NCI-H446 treated with DMSO at 0.1 percent for 48 hours (cell line): ENCODE data around the gene PITPNM1.
"Not testable (repeated sequence)": the region's sequence is repeated elsewhere in the genome, so short reads cannot be mapped to it uniquely, and the experiment has no call there.

ENCODE experiments used
- DNase-seq: peaks from one replicate; lab custom pipeline; 2025; lab: John Stamatoyannopoulos, UW

The PITPNM1 gene

DNA sequence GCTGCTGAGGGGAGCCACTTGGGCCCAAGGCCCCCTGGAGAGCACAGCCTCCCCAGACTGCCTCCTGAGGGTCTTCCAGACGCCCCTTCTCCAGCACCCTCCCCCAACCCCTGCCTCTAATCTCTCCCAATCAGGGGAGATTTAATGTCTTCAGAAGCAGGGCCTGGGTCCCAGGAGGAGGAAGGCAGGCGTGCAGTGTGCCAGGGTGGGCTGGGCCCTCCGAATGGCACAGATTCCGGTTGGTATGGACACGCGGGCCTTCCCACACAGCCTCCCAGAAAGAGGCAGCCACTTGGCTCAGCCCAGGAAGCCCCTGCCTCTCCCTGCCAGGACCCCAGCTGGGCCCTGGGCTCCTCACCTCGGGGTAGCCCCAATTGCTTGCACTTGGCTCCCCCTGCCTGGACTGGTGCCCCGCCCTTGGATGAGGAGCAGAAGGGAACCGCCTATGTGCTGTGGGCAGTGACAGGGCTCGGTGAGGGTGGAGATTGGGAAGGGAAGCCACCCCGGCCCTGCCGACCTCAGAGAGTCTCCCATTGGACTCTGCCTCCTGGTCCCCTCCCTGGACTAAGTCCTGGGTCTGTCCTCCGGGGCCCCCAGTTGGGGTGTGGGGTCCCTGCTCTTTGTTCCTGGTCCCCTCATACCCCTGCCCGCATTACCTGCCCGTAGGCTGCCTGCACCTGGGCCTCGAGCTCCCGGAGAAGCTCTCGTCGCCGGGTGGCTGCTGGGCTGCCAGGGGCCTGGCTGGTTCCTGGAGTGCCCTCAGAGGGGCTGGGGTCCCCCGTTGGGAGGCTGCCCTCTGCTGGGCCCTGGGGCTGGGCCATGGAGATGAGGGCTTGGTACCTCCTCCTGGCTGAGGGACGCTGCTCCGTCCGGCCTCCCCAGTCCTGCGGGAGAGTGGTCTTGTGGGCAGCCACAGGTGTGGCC, 18.7 kb upstream of the PITPNM1 start:
- DNase-seq: no peak

DNA sequence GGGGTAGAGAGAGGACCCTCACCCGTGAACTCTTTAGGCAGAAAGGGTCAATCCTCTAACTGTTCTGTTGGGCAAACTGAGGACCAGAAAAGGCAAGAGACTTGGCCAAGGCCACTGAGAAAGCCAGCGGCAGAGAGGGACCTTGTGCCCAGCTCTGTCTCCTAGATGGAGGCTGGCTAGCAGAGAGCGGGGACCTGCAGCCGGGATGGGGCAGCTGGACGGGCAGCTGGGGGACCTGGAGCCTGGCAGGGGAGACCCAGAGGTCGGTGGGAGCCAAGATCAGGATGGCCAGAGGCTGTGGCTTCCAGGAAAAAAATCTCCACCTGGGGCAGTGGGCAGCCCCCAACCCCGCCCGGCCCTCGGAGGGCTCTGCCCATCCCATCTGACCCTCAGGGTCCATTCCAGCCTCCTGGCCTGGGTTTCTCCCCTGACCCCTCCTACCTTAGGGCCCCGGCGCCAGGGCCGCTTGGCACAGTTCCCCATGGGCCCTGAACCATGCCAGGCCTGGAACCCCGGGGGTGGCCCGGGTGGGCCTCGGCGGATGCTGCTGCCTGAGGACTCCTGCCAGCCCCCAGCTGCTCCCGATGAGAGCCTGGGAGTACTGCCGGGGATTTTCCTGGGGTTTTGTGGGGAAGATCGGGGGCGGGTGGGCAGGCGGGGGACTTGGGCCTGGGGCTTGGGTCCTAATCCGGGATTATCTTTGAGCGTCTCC, 17.8 kb upstream of the PITPNM1 start, which contains the start of gene CABP2:
Gene CABP2, minus strand, starts transcription at position 603 of the 712 bp plus-strand sequence. Its CDS starts 120 bp downstream, at position 483.
- DNase-seq: no peak

DNA sequence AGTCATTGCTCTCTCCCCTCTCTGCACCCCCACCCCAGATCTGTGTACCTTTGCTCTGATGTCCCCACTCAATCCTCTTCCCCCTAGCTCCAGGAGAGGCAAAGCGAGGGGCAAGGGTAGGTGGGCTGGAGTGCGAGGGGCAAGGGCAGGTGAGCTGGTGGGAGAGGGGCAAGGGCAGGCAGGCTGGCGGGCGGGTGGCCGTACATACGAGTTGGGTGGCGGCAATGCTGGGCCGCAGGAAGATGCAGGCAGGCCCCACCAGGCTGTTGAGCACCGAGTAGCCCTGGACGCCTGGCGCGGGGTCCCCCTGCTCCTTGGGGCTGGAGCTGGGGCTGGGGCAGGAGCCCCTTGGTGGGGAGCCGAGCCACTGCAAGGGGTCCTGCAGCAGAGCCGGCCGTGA, 17.2 kb upstream of the PITPNM1 start:
- DNase-seq: no peak

DNA sequence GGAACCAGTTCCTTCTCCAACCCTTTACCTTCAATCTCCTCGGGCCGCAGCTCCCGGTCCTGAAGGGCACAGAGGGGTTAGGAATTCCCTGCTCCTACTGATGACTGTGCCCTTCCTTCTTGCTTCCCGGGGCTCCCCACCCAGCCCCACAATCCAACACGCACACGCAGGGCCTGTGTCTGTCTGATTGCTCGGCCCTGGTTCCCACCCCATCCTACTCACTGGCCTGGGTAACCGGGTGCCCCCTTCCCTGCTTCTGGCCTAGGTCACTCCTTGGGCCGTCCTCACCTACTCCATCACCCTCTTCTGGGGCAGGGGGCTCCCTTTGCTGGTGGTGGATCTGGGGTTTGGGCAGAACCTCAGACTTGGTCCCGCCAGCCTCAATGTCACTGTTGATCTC, 16.8 kb upstream of the PITPNM1 start:
- no peak for DNase-seq

DNA sequence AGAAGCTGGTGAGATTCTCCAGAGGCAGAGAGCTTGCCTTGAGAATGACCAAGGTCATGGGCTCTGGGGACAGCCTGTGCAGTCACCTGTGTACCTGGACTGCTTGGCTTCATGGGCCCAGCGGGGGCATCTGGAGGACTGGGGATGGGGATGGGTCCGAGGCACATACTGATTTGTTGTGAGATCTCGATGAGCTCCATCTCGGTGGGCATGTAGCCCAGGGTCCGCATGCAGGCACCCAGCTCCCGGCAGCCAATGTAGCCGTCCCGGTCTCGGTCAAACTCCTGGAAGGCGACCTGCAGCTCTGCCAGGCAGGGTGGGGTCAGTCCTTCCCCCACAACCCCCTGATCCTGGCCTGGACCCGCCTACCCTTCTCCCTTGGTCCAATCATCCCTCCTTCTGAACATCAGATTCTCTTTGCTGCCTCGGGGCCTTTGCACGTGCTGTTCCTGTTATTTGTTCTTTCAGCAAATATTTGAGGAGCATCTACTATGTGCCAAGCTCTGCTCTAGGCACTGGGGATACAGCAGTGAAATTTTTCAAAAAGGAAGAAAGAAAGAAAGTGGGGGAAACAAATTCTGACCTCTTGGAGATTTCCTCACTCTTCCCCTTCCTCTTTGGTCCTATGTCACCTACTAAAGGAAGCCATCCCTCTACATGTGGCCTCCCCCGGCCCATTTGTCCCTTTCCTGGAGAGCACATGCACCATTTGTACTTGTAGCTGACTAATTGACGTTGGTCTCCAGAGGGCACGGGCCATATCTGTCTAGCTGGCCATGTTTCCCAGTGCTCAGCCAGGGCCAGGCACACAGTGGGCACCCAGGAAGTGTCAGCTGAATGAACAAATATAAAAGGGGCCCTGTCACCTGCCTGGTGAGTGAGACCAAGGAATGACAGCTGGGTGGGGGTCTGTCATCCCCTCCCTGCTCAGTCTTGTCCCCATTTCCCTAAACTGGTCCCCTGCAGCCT, 16.0 kb upstream of the PITPNM1 start:
- no peak for DNase-seq

DNA sequence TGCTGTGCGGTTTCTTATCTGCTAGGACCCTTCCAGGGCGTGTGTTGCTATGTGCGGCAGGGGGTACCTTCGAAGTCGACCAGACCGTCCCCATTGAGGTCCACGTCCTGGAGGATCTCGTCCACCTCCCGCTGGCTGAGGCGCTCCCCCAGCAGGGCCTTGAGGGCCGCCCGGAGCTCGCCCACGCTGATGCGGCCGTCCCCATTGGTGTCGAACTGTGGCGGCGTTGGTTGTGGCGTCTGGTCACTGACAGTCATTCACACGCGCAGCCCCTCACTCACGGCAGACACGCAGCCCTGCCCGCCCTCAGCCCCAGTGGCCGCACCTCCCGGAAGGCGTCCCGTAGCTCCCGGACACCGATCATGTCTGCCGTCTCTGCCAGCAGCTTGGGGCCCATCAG, 14.6 kb upstream of the PITPNM1 start:
- no peak for DNase-seq

DNA sequence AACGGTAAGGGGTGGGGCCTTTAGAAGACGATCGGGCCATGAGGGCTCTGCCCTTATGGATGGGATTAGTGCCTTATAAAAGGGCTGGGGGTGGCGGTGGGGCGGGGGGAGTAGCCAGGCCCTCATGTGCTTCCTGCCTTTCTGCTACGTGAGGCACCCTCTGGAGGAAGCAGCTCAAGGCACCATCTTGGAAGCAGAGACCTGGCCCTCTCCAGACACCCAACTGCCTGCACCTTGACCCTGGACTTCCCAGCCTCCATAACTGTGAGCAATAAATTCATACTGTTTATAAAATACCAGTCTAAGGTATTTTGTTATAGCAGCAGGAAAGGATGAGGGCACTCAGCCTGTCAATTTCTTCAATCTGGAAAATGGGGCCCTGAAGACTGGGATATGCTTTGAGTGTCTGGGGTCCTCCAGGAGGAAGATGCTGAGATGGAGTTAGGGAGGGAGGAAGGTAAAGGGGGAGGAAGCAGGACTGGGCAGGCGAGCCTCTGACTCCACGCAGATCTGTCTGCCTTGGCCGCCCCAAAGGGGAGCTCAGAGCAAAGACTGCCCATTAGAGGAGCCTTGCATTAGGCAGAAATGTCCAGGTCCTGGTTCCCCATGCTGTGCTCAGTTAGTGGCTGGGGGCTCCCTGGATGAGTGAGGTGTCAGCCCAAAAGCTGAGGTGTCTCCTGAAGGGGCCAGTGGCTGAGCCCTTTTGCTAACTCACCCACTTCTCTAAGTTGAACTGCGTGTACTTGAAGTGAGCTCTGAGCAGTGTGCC, 12.8 kb upstream of the PITPNM1 start:
- no peak for DNase-seq

DNA sequence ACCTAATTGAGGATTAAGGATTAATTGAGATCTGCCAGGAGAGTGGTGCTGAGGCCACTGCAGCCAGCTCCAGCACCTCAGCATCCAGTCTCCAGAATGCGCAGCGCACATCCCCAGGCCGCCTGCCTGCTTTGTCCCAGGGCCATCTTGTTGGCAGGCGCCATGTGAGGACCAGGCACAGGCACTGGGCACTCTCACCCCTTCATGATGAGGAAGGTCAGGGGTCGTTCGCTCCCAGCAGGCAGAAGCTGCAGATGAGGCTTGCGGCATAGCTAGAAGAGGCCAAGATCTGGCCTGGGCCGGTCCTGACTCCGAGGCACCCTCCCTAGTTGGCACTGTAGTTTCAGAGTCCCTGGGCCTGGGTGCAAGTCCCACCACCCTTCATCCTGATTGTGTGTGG, 11.6 kb upstream of the PITPNM1 start:
- no peak for DNase-seq

DNA sequence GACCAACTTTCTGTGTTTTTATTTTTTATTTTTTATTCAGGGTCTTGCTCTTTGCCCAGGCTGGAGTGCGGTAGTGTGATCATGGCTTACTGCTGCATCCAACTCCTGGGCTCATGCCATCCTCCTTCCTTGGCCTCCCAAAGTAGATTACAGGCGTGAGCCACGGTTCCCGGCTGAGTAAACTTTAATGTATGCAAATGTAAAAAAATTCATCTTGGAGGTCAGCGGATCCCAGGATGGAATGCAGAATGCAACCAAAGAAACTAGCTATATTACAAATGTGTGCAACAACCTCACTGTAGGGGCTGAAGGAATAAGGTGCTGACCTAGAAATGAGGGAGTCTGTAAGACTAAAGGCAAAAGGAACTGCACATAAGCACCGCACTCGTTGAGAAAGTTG, 9.0 kb upstream of the PITPNM1 start:
- DNase-seq: no peak

DNA sequence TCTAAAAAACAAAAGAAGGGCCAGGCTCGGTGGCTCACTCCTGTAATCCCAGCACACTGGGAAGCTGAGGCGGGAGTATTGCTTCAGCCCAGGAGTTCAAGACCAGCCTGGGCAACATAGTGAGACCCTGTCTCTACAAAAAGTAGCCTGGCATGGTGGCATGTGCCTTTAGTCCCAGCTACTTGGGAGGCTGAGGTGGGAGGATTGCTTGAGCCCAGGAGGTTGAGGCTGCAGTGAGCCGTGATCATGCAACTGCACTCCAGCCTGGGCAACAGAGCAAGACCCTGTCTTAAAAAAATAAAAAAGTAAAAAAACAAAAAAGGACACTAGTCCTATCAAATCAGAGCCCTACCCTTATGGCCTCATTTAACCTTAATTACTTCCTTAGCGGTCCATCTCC, 6.4 kb upstream of the PITPNM1 start:
- DNase-seq: not testable (repeated sequence)

DNA sequence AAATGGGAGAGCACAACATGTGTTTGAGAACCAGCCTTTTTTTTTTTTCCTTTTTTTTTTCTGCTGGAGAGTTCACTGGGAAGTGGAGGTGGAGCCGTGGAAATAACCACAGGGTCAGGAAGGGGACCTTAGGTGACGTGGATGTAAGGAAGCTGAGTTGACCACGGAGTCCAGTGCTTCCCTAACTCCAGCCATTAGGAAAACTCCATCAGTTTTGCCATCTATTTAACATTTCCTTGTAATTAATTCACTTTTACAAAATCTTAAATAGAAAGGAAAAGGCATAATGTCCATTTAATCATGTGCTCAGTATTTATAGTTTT, 4.8 kb upstream of the PITPNM1 start:
- DNase-seq: no peak

DNA sequence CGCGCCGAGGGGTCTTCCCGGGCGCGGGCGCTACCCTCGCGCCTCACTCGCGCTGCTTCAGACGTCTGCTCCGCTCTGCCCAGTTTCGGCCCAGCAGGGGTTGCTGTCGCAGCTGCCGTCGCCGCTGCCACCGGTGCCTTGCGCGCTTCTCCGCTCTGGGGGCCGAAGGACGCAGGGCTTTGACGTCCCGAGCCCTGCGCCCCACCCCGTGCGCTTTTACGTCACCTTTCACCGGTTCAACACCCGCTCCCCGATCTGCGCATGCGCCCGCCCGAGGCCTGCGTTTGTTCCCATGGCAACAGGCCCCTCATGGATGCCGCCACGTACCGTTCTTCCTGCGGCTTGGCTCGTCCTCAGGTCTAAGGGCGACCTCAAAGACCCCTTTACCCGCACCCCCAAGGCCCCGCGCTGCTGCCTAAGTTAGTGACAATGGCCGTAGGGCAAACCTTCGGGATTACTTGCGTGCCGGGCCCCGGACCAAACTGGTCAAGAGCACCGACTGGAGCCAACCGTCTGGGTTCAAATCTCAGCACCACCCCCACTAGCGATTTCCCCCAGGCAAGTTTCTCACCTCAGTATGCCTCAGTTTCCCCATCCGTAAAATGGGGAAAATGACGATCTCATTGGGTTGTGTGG, 3.4 kb upstream of the PITPNM1 start:
- DNase-seq: peak; percentile 90

DNA sequence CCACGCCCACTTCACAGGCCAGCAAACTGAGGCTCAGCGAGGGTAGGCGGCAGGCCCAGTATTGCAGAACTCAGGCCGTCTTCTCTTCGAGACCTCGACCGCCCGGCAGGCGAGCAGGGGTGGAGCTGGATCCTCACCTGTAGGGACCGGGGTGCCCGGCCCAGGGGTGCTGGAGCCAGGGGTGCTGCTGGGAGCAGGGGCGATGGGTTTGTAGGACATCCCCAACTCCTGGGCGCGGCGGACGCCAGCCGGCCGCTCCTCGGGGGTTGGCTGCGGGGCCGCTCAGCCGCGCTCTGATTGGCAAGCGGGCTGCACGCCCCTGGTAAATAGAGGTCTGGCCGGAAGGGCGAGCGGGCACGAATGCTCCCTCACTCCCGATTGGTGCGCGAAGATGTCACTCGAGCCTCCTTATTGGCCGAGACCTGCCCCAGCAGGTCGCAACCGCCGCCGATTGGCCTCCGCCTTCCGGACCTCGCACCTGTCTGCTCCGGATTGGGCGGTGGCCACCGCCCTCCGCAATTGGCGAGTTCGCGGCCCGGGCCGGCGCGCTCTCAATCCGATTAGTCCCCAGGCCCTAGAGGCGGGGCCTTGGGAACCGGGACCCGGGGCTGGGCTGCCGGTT, 2.8 kb upstream of the PITPNM1 start, which contains the start of gene CDK2AP2:
Gene CDK2AP2, minus strand, starts transcription at position 299 of the 622 bp plus-strand sequence. Its CDS starts 80 bp downstream, at position 219.
- DNase-seq: peak; percentile 99

DNA sequence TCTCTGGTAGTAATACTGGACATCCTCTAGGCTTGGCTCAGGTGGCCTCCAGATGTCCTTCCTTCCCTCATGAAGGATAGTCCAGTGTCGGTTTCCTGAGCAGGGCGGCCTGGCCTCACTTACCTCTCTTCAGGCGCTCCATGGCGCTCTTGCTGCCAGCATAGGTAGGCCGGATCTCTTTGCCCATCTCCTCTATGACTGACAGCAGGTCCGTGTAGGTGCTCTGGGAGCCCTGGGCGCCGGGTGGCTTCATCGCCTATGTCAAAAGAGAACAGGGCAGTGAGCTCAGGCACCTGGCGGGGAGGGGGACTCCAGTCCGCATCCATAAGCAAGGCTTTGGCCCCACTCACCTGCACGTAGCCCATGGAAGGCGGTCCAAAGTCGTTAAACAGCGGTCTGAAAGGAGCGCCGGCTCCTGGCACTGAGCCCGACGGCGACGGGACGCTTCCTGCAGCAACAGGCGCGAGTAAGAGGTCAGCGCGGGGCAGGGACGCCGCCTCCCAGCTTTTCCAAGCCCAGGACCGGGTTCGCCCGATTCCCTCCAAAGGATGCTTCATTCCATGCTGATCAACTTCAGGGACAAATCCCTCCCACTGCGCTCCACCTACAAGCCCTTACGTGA, 2.2 kb upstream of the PITPNM1 start:
- DNase-seq: no peak

DNA sequence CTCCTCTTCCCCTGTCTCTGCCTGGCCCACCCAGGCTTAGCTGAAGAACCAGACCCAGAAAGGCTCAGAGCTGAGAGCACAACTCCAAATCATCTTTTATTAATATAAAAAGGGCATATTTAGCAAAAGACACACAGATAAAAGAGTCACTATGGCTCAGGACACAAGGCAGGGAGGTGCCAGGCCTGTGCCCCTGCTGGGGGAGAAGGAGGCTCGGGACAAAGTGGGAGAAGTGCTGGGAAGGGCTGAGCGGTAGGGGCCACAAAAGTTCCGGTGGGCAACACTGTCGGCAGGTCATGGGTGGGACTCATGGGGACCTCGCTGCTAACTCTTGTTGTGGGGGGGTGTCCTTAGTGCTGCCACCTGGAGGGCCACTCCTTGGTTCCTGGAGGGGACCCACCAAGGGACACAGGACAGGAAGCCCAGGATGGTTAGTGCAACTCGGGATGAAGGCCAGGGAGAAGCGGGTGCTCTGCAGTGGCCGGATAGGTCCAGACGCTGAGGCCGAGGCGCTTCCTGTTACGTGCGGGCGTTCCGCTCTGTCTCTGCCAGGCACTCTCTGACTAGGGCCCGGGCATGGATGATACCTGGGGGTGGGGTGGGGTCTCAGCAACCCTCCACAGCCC, 1.4 kb upstream of the PITPNM1 start:
- DNase-seq: no peak

DNA sequence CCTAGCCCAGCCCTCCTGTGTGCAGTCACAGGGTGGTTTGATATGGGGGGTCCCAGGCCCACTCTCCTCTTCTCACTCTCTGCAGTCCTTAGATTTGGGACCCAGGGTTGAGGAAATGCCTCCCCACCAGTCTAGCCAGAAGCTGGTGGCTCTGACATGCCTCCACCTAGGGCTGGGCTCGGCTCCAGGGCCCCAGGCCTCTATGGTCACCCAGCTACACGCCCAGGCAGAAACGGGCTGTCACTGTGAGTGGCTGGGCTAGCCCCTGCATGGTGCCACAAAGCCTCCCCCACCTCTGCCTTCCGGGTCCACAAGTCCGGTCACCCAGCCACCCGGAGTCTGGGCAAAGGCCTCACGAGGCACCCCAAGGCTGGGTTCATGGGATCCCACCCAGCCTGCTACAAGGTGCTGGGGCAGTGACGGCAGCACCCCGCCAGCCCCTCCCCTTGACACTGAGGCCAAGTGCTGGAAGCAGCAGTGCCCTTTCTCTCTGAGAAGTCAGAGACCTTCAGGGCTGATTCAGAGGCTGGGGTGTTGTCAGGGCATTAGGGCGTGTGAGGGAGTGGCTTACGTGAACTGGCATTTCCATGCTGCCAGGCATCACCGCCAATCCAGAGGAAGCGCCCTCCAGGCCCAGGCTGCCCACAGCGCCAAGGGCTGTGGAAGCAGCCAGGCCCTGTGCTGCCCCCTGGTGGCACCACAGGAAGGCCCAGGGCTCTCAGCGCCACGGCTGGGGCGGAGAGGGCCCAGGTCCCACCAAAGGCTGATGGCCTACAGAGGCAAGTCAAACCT, 638 bp upstream of the PITPNM1 start:
- DNase-seq: peak; percentile 75

DNA sequence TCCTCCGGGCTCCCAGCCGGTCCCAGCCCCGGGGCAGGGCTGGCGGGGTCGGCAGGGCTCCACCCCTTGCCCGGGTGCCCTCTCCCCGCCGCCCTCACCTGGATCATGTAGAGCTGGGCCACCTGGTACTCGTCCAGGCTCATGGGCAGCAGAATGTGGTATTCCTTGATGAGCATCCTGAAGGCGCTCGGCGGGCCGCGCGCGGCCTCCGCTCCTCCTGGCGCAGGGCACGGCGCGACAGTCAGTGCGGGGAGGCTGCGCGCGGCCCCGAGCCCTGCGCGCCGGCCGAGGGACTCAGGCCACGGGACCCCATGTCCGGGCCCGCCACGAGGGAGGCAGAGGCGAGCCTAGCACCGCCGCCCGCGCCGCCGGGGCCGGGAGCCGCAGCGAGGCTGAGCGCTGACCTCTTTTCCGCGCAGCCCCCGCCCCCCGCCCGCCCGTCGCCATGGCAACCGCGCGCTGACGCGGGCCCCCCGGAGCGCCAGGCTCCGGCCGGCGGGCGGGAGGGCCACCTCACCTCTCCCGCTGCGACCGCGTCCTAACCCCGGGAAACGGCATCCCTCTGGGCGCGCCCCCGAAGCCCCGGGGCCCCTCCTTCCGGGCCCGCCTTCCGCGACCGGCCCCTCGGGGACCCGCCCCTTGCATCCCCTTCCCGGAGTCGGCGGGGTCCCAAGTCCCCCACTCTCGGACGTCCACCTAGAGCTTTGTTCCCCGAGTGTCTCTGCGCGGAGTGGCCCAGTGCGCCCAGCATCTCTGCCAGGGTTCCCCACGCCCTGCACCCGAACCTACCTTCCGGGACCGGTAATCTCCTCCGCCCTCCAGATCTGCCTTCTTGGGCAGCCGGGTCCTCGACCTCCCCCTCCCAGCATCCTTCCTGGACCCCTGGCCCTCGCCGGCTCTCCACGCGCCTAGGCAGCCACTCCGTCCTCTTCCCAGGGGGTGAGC, 886 bp downstream of the PITPNM1 start:
- no peak for DNase-seq
